Type B pancreatic cell (in vitro differentiated cells): ENCODE data around the gene PTPRF. TPM values are rescaled to one million over a fixed set of nuclear protein-coding genes. Genes with fewer than 3 reads are reported as not detected.
A peak's percentile ranks its signal among the peaks of the same experiment; 100 is the strongest.

Source experiments
- DNase-seq: peaks from one replicate; pipeline ENCODE4 v3.0.0; 2021; ENCODE audit warnings: mixed read lengths; ENCODE audit not compliant: unreplicated experiment; ENCODE audit errors: extremely low spot score
- H3K27ac Mint-ChIP-seq: 2 replicates; pipeline ENCODE4 v1.8.0; 2021; ENCODE audit warnings: mild to moderate bottlenecking, mixed read lengths
- H3K27me3 Mint-ChIP-seq: 2 replicates; pipeline ENCODE4 v1.8.0; 2021; ENCODE audit warnings: mixed read lengths
- H3K36me3 Mint-ChIP-seq: 2 replicates; pipeline ENCODE4 v1.8.0; 2021; ENCODE audit warnings: mixed read lengths
- H3K4me1 Mint-ChIP-seq: one replicate; pipeline ENCODE4 v1.8.0; 2021; ENCODE audit warnings: mixed read lengths; ENCODE audit not compliant: unreplicated experiment
- H3K4me3 Mint-ChIP-seq: 2 replicates; pipeline ENCODE4 v1.8.0; 2021; ENCODE audit warnings: mild to moderate bottlenecking, mixed read lengths
- H3K9me3 Mint-ChIP-seq: 2 replicates; pipeline ENCODE4 v1.8.0; 2021; ENCODE audit warnings: mixed read lengths
- CTCF ChIP-seq: fragments of 200-600 bp; sonication (generic); conservative IDR thresholded peaks from 2 replicates; pipeline ENCODE4 v1.5.0; 2021; ENCODE audit warnings: antibody characterized with exemption, mild to moderate bottlenecking
- total RNA-seq: library from RNA; stranded (reverse); gene quantifications from 2 replicates; pipeline ENCODE4 v1.2.1, GENCODE V29; 2021; ENCODE audit warnings: low replicate concordance

PTPRF gene
- total RNA-seq, 1 donor from 2014 or later = 260 TPM

DNA sequence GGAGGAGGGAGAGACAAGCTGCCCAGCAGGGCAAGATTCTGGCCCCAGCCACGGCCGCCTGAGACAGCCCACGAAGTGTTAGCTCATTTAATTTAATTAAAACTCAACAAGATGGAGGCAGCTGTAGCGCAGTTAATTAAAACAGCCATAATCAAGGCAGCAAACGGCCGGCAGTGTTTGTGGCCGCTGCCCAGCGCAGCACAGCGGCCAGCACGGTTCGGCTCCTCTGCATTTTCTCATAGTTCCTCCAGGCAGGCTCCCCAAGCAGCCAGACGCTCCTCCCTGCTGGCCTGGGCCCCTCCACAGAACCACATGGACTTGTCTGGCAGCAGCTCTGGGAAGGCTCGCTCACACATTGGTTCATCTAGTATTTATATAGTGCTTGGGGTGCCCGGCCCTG is 40.0 kb downstream of the PTPRF start:
- H3K4me1 Mint-ChIP-seq = peaks cover 40% of the 10 kb centered on the region
- H3K36me3 Mint-ChIP-seq = peaks cover 26% of the 10 kb centered on the region
- peak overlapping the region; percentile 80 for H3K27ac Mint-ChIP-seq
- no peak for TF ChIP-seq CTCF
- no peaks in the 10 kb centered on the region for H3K27me3 Mint-ChIP-seq
- H3K9me3 Mint-ChIP-seq = no peaks in the 10 kb centered on the region
- no peak for DNase-seq
- no peak overlapping the region for H3K4me3 Mint-ChIP-seq

- peaks cover 35% of the 10 kb centered on the region for H3K4me1 Mint-ChIP-seq
- H3K9me3 Mint-ChIP-seq = no peaks in the 10 kb centered on the region
- no peak overlapping the region for H3K4me3 Mint-ChIP-seq
- H3K27me3 Mint-ChIP-seq = no peaks in the 10 kb centered on the region
- TF ChIP-seq CTCF = no peak
- peak overlapping the region; percentile 80 for H3K27ac Mint-ChIP-seq
- no peak for DNase-seq
- peaks cover 34% of the 10 kb centered on the region for H3K36me3 Mint-ChIP-seq
Observed at GRCh38 chr1:43572084-43572483, 41.4 kb downstream of the PTPRF start.

DNA sequence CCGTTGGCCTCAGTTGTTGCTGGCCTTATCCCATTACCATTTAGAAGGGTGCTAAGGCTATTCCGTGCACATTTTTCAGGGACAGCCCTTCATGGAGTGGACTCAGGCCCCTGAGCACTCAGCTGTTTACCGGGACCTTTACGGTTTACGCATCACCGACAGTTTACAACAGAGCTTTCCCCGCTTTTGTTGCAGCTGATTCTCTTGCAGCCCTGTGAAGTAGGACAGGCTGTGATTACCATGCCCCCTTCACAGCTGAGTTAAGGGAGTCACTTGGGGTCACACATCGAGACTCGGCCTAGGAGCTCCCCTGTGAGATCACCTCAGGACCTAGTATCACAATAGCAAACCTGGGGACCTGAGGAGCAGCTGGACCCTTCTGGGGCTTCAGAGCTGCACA is 41.9 kb downstream of the PTPRF start:
- no peak overlapping the region for H3K4me3 Mint-ChIP-seq
- peaks cover 36% of the 10 kb centered on the region for H3K4me1 Mint-ChIP-seq
- H3K27ac Mint-ChIP-seq = peak overlapping the region; percentile 80
- H3K9me3 Mint-ChIP-seq = no peaks in the 10 kb centered on the region
- no peak for TF ChIP-seq CTCF
- peaks cover 33% of the 10 kb centered on the region for H3K36me3 Mint-ChIP-seq
- no peaks in the 10 kb centered on the region for H3K27me3 Mint-ChIP-seq
- no peak for DNase-seq

DNA sequence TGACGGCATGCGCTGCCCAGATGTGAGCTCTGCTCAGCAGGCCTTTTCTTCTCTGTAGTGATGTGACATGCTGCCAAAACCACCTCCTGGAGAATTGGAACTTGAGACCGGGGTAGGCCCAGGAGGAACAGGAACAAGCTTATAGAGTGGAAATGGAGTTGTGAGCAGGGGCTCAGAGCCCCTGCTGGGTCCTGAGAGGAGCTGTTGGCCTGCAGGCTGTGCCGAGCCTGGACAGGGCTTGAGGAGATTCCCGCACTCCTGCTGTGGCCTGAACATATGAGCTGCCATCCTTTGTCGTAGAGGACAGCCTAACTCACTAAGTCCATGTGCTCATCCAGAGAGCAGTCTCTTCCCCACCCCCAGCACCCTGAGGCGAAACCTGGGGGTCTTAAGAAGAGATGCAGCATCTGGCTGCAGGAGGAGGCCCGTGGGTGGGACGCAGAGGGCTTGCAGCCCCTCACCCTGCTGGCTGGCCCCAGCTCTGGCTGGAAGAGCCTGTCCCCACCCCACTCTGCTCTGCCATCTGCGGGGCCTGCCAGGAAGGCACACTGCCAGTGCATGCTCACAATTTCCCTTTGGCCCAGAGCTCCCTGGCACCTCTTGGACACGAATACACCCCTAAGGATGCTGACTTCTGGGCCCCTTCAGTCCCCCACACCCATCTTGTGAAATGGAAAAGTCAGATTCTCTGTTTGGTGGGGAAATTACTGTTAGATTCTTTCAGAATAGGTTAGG is 42.5 kb downstream of the PTPRF start:
- Mint-ChIP-seq H3K4me3 (no peak overlapping the region), H3K36me3 (peaks cover 31% of the 10 kb centered on the region), H3K27ac (no peak overlapping the region), H3K4me1 (peaks cover 39% of the 10 kb centered on the region), H3K9me3 (no peaks in the 10 kb centered on the region), H3K27me3 (no peaks in the 10 kb centered on the region)
- TF ChIP-seq CTCF = no peak
- DNase-seq = no peak

GRCh38 chr1:43576521-43576920 is 45.8 kb downstream of the PTPRF start:
- Mint-ChIP-seq H3K36me3 (peaks cover 37% of the 10 kb centered on the region), H3K27ac (no peak overlapping the region), H3K4me1 (peaks cover 23% of the 10 kb centered on the region), H3K27me3 (no peaks in the 10 kb centered on the region), H3K9me3 (no peaks in the 10 kb centered on the region), H3K4me3 (no peak overlapping the region)
- no peak for DNase-seq
- no peak for TF ChIP-seq CTCF
